HuH-7 (cell line): ENCODE results near the gene SLX4IP.

ENCODE experiments used
- DNase-seq: peaks from one replicate; pipeline ENCODE4 v3.0.0; 2011; ENCODE audit warnings: low spot score

The SLX4IP gene

GRCh38 chr20:10666221-10667076 lies 231.3 kb downstream of the SLX4IP start:
- DNase-seq = no peak

- no peak for DNase-seq
These were observed 231.9 kb downstream of the SLX4IP start for GRCh38 chr20:10667077-10667401.

- DNase-seq = no peak
These were observed 232.6 kb downstream of the SLX4IP start for GRCh38 chr20:10667560-10668167.

- DNase-seq = no peak
These were observed 233.7 kb downstream of the SLX4IP start for GRCh38 chr20:10668677-10669368.

- no peak for DNase-seq
These were observed 234.8 kb downstream of the SLX4IP start for GRCh38 chr20:10669843-10670446.

GRCh38 chr20:10670501-10671220 lies 235.6 kb downstream of the SLX4IP start:
- DNase-seq = peak; percentile 52

- DNase-seq = peak; percentile 69
These were observed 236.3 kb downstream of the SLX4IP start for GRCh38 chr20:10671221-10671918.

- DNase-seq = peak; percentile 58
These were observed 237.0 kb downstream of the SLX4IP start for GRCh38 chr20:10671919-10672623.

- no peak for DNase-seq
These were observed 237.6 kb downstream of the SLX4IP start for GRCh38 chr20:10672624-10673127.

GRCh38 chr20:10673176-10673841 lies 238.2 kb downstream of the SLX4IP start:
- DNase-seq = peak; percentile 41

GRCh38 chr20:10673842-10674683 lies 239.0 kb downstream of the SLX4IP start, which contains the start of gene JAG1:
JAG1 (minus strand) TSS chr20:10673999; CDS start chr20:10673530, 469 bp downstream.
- peak; percentile 100 for DNase-seq

- DNase-seq = peak; percentile 98
These were observed 239.8 kb downstream of the SLX4IP start for GRCh38 chr20:10674684-10675449.

GRCh38 chr20:10675450-10675848 lies 240.3 kb downstream of the SLX4IP start:
- no peak for DNase-seq

GRCh38 chr20:10676518-10676917 lies 241.4 kb downstream of the SLX4IP start:
- no peak for DNase-seq
